Activated CD8-positive, alpha-beta T cell treated with anti-CD3 and anti-CD28 coated beads, Interleukin-2, amount 10 ng/mL, durations not matched to agents 7 days and 5 days (primary cell): ENCODE results near the gene MX1. TPM values are rescaled to one million over a fixed set of nuclear protein-coding genes. Genes with fewer than 3 reads are reported as not detected.

Experiments used
- ATAC-seq: fragments of 150-1000 bp; cut with Tn5 transposase; one replicate; pipeline ENCODE4 v1.10.0; 2021; ENCODE audit warnings: moderate library complexity
- CTCF ChIA-PET: fragments of 350-600 bp; sonication (Branson Sonifier 250); formaldehyde crosslinking; loops from one replicate; lab custom pipeline; 2021; ENCODE audit warnings: antibody characterized with exemption; lab: Charles Lee
- POLR2A ChIA-PET: fragments of 350-600 bp; sonication (Branson Sonifier 250); formaldehyde crosslinking; loops from one replicate; lab custom pipeline; 2021; ENCODE audit warnings: antibody characterized with exemption; lab: Charles Lee
- DNase-seq: peaks from one replicate; pipeline ENCODE4 v3.0.0-alpha.2; 2020
- H3K27ac Mint-ChIP-seq: one replicate; pipeline ENCODE4 v1.8.0; 2021; ENCODE audit warnings: mild to moderate bottlenecking, mixed read lengths
- H3K27me3 Mint-ChIP-seq: one replicate; pipeline ENCODE4 v1.8.0; 2021; ENCODE audit warnings: low read depth, mixed read lengths
- H3K36me3 Mint-ChIP-seq: one replicate; pipeline ENCODE4 v1.8.0; 2021; ENCODE audit warnings: low read depth, mixed read lengths
- H3K4me1 Mint-ChIP-seq: one replicate; pipeline ENCODE4 v1.8.0; 2021; ENCODE audit warnings: low read depth, mixed read lengths
- H3K4me3 Mint-ChIP-seq: one replicate; pipeline ENCODE4 v1.8.0; 2021; ENCODE audit warnings: mild to moderate bottlenecking, mixed read lengths
- H3K9me3 Mint-ChIP-seq: one replicate; pipeline ENCODE4 v1.8.0; 2022; ENCODE audit warnings: mixed read lengths; ENCODE audit not compliant: insufficient read depth
- total RNA-seq, 2 experiments: library from RNA; stranded (reverse); gene quantifications; one replicate each; pipeline ENCODE4 v1.2.3, GENCODE V29; 2021

Gene MX1
- total RNA-seq, 2 experiments from 2014 or later, result 563 to 584 TPM

DNA sequence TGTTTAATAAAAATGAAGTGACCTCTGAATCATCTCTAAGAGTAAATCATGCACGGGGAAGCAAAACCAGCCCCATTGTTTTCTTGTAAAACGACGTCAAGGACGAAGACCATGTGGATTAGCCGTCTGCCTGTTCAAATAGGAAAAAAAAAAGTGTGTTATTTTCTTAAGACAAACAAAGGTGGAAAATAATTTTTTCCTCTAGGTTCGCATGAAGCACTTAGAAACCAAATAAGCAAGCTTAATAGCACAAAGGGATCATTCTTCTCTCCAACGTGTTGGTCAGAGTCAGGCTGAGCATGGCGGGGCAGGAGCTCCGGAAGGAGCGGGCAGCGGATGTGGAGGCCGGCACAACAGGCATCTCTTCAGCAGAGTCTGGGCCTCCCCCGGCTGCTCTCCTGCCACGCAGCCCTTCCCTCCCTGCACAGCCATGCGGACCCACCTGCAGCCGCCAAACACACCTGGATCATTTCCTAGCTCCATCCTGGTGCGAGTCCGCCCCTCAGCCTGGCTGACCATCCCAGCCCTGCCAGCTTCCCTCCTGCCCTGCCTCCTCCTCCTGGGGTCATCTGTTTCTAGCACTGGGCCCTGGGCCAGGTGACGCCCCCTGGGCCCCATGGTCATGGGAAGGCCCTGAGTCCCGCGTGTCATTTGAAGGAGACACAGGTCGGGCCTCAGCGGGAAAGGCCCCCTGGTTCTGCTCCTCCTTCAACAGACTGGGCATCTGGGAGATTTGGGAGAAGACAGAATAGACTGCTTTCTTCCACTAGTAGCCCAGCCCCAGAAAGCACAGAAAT is 40.2 kb downstream of the MX1 start:
- Mint-ChIP-seq H3K4me1 (peaks cover 16% of the 10 kb centered on the region), H3K4me3 (no peak overlapping the region), H3K27me3 (peaks cover 13% of the 10 kb centered on the region), H3K27ac (no peak overlapping the region), H3K36me3 (peaks cover 32% of the 10 kb centered on the region), H3K9me3 (no peaks in the 10 kb centered on the region)
- CTCF ChIA-PET, result interaction anchor here (1.3 to 1.5 kb wide), 2 partner anchors 183 kb away, joined by 5 to 6 read pairs; no protein-coding TSS in a partner anchor
- POLR2A ChIA-PET, result interaction anchor here (0.6 kb wide), 1 partner anchor 183 kb away, joined by 4 read pairs; no protein-coding TSS in a partner anchor
- DNase-seq (no peak), ATAC-seq (no peak)

DNA sequence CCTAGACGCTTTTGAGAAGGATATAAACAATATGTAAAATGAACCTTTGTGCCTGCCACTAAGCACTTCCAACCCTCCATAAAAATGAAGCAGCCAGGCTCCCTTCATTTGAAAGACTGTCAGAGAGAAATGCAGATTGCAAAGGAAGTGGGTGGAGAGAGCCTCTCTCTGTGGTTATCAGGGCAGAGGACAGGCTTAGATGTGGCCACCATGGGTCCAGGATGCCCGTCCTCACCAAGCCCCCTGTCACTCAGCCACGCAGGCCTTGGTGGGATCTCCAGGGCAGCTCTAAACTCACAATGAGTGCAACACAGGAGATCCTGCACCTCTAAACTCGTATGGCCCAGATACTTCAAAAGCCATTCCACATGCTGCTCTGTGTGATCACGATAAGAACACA is 44.0 kb downstream of the MX1 start:
- ChIA-PET CTCF (no interaction called here), POLR2A (no interaction called here)
- Mint-ChIP-seq H3K27ac (no peak overlapping the region), H3K4me3 (no peak overlapping the region), H3K27me3 (peaks cover 16% of the 10 kb centered on the region), H3K4me1 (peaks cover 10% of the 10 kb centered on the region), H3K36me3 (no peaks in the 10 kb centered on the region), H3K9me3 (no peaks in the 10 kb centered on the region)
- DNase-seq (no peak), ATAC-seq (peak; percentile 51)

DNA sequence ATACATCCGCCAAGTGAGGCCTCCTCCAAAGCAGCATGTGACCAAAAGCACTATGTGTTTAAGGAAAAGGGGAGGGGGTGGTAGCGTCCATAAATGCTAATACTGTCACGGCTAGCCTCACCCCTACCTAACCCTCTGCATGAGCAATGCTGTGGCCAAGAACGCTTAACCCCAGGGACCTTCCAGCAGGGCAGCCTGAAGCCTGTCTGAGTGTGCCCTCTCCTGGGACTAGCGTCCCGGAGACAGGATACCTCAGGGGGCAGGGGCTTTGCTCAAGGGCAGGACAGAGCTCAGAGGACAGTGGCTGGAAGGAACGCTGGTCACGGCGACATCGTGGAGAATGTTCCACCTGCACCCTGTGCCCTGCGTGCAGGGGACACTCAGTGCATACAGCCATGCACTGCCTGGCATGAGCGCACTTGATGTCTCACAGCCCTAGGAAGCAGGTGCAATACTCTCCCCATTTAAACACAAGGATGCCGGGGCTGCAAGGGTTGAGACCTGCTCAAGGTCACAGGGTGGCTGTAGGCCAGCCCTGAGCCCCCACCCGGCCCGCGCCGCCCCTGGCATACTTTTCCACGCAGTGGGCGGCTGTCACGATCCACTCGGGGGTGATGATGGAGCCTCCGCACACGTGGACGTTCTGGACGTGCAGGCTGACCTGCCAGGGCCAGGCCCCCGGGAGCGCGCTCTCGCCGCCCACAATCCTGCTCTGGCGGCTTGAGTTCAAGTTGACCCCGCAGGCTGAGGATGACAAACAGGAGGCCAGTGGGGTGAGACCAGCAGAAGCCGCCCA is 46.9 kb downstream of the MX1 start:
- CTCF ChIA-PET, result no interaction called here
- POLR2A ChIA-PET, result no interaction called here
- Mint-ChIP-seq H3K27ac (no peak overlapping the region), H3K4me3 (no peak overlapping the region), H3K36me3 (no peaks in the 10 kb centered on the region), H3K9me3 (no peaks in the 10 kb centered on the region), H3K27me3 (peaks cover 23% of the 10 kb centered on the region), H3K4me1 (peaks cover 25% of the 10 kb centered on the region)
- DNase-seq (no peak), ATAC-seq (no peak)

DNA sequence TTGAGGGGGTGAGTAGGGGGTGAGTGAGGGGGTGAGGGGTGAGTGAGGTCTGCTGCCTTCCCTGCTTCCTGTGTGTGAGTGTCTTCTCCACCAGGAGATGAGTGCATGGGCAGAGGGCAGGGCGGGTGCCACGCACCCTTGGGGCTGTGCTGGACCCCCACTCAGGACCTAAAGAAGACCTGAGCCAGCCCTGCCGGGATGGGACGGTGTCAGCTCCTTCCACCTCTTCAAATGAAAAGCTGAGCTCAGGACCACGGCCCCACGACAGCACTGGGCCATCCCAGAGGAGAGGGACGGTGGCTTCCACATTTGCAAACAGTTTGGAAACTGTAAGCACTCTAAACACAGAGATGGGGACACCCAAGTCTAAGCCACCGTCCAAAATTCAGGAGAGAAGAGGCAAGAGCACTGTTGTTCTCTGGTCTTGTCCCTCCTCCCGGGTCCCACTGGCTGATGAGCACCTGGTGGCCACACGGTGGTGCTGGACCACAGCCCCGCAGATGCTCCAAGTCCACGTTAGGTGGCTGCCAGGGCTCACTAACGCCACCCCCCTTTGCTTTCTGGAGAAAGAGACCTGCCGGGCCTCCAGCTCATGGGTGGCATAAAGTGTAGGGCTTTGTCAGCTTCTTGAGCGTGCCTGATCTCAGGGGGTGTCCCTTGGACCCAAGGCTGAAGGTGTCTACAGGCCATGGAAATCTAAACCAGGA is 49.8 kb downstream of the MX1 start:
- Mint-ChIP-seq H3K4me3 (no peak overlapping the region), H3K4me1 (peaks cover 22% of the 10 kb centered on the region), H3K27me3 (peaks cover 21% of the 10 kb centered on the region), H3K36me3 (no peaks in the 10 kb centered on the region), H3K27ac (no peak overlapping the region), H3K9me3 (no peaks in the 10 kb centered on the region)
- ChIA-PET CTCF (no interaction called here), POLR2A (no interaction called here)
- ATAC-seq (peak; percentile 20), DNase-seq (no peak)

DNA sequence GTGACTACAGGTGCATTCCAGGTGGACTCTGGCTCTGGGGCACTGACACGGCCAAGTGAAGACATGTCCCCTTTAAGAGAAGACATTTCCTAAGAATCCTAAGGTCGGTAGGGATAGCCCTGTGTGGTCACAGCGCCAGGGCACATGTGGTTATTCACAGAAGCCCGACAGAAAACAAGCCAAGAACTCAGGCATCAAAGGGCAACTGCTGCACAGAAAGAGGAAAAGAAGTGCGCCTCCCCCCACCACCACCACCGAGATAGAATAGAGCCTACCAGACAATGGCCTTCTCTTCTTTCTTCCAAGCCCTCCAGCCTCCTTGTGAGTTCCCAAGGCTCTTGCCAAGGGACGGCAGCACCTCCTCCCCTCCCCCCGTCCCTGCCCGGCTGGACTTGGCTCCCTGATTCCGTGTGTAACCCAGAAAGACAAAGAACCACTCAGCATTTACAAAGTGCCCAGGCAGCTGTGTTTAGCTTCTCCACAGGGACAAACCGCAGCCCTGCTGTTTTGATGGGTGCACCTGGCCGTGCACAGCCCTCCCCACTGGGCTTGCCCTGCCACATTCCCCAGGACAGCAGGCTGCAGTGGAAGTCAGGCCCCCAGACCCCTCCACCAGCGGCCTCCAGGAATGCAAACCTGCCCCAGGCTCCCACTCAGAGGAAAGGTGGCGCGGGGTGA is 51.7 kb downstream of the MX1 start:
- no peaks in the 10 kb centered on the region for H3K36me3 Mint-ChIP-seq
- H3K27me3 Mint-ChIP-seq, result peaks cover 28% of the 10 kb centered on the region
- H3K4me3 Mint-ChIP-seq, result no peak overlapping the region
- DNase-seq (peak; percentile 28), ATAC-seq (peak; percentile 62)
- CTCF ChIA-PET, result no interaction called here
- H3K27ac Mint-ChIP-seq, result no peak overlapping the region
- H3K9me3 Mint-ChIP-seq, result no peaks in the 10 kb centered on the region
- POLR2A ChIA-PET, result no interaction called here
- H3K4me1 Mint-ChIP-seq, result peaks cover 22% of the 10 kb centered on the region

DNA sequence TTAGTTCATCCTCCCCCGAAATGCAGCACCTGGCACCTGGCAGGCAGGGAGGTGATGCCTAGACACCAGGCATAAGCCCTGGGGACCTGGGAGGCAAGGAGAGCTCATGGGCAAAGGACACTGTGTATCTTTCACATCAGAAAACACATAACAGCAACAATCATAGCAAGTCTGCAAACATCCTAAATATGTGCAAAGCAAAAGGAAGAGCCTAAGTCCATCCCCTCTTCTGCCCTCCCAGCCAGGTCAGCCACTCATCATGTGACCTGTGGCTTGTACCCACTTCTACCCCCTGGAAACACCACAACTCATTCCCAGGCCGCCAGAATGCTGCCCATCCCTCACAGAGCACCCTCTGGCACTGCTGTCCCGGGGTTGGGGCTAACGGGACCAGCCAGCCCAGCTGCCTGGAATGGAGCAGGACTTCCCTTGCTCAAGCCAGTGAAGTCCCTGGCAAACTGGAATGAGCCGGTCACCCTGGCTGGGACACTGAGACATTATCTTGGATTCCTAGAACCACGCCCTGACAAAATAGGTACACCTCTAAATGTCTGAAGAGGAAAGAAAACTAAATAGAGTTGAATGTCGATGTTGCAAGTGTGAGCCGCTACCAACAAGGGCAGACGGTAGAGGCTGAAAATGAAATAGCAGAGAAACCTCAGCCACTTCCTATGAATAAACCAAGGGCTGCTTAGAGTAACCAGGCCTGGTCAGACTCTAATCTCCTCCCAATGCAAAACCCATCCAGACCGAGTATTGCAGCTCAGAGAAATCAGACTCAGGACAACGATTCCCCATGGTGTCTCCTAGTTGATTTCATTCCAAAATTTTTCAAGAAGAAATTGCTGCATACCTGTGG is 52.5 kb downstream of the MX1 start:
- no peaks in the 10 kb centered on the region for H3K9me3 Mint-ChIP-seq
- no peaks in the 10 kb centered on the region for H3K36me3 Mint-ChIP-seq
- ATAC-seq (no peak), DNase-seq (no peak)
- peaks cover 30% of the 10 kb centered on the region for H3K27me3 Mint-ChIP-seq
- peaks cover 22% of the 10 kb centered on the region for H3K4me1 Mint-ChIP-seq
- CTCF ChIA-PET, result no interaction called here
- POLR2A ChIA-PET, result no interaction called here
- no peak overlapping the region for H3K4me3 Mint-ChIP-seq
- H3K27ac Mint-ChIP-seq, result no peak overlapping the region

DNA sequence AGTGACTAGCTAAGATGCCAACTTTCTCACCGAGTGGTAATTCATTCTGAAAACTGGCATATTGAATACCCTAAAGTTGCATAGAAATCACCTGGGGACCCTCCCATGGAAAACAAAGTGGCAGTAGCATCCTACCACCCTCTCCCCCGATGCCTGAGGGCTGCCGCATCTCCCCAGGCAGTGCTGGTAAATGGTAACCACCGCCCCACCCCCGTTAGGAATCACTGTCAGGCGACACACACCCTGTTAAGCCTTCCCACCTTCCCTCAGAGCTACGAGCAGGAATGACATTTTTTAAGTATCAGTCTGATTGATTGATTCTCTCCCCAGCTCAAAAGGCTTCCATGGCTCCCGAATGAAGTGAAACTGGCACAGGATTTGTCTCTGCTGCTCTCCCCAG is 53.6 kb downstream of the MX1 start:
- CTCF ChIA-PET, result interaction anchor here (0.8 kb wide), 1 partner anchor 196 kb away, joined by 3 read pairs; no protein-coding TSS in a partner anchor
- Mint-ChIP-seq H3K4me3 (no peak overlapping the region), H3K36me3 (no peaks in the 10 kb centered on the region), H3K27me3 (peaks cover 30% of the 10 kb centered on the region), H3K9me3 (no peaks in the 10 kb centered on the region), H3K27ac (no peak overlapping the region), H3K4me1 (peaks cover 22% of the 10 kb centered on the region)
- POLR2A ChIA-PET, result no interaction called here
- DNase-seq (no peak), ATAC-seq (no peak)

DNA sequence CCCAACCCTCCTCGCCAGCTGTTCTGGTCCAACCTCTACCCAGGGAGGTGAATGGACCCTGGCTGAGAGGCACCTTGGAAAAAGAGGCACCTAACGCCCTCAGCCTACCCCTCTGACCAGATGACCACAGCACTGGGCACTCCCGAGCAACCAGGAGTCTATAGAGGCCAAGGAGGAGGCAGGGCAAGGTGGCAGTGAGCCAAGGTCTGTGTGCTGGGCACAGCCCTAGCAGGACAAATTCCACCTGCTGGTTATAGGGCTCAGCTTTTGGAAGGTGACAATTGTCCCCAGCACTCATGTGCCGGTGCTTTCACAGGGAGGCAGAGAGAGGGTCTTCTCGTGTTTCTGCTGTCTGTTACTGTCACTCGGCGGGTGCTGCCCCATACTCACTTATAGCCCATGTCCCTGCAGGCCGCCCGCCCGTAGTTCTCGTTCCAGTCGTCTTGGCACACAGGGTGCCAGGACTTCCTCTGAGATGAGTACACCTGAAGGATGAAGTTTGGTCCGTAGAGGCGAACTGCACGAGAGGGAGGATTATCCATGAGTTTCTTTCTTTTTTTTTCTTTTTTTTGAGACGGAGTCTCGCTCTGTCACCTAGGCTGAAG is 54.1 kb downstream of the MX1 start:
- Mint-ChIP-seq H3K27ac (no peak overlapping the region), H3K9me3 (no peaks in the 10 kb centered on the region), H3K4me1 (peaks cover 22% of the 10 kb centered on the region), H3K4me3 (no peak overlapping the region), H3K36me3 (no peaks in the 10 kb centered on the region), H3K27me3 (peaks cover 30% of the 10 kb centered on the region)
- CTCF ChIA-PET, result interaction anchor here (0.8 kb wide), 1 partner anchor 197 kb away, joined by 3 read pairs; no protein-coding TSS in a partner anchor
- POLR2A ChIA-PET, result no interaction called here
- ATAC-seq (no peak), DNase-seq (no peak)

DNA sequence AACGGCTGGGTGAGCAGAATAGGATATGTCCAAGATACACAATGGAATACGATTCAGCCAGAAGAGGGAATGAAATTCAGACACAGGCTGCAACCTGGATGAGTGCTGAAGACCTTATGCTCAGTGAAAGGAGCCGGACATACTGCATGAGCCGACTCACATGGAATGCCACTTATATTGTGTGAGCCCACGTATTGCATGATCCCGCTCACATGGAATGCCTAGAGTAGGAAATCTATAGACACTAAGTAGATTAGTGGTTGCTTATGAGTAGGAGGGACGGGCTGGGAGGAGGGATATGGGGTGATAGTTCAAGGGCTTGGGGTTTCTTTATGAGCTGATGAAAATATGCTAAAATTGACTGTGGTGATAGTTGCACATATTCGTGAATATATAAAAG is 55.2 kb downstream of the MX1 start:
- DNase-seq (no peak), ATAC-seq (no peak)
- Mint-ChIP-seq H3K9me3 (no peaks in the 10 kb centered on the region), H3K4me3 (no peak overlapping the region), H3K4me1 (peaks cover 22% of the 10 kb centered on the region), H3K27me3 (peaks cover 30% of the 10 kb centered on the region), H3K27ac (no peak overlapping the region), H3K36me3 (no peaks in the 10 kb centered on the region)
- ChIA-PET POLR2A (no interaction called here), CTCF (no interaction called here)

DNA sequence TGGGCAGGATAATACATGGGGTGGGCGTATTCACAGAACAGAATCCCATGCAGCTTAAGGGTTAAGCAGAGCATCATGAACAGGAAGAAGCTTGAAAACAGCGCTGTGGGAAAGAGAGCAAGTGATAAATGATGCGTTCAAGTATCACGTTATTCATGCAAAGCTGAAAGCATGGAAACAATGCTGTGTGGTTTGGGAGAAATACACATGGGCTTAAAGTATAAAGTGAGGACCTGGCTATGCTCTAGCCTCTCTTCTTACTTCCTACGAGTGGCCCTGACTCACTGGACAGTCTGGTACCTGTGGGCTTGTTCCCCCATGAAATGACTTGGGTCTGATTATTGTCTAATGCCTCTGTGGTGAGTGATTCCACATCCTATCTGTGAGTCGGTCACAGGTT is 56.3 kb downstream of the MX1 start:
- Mint-ChIP-seq H3K4me1 (peaks cover 15% of the 10 kb centered on the region), H3K27me3 (peaks cover 32% of the 10 kb centered on the region), H3K27ac (no peak overlapping the region), H3K4me3 (no peak overlapping the region), H3K36me3 (no peaks in the 10 kb centered on the region), H3K9me3 (no peaks in the 10 kb centered on the region)
- ATAC-seq (no peak), DNase-seq (no peak)
- ChIA-PET POLR2A (interaction anchor here (1.1 kb wide), 1 partner anchor 22 kb away, joined by 3 read pairs; no protein-coding TSS in a partner anchor), CTCF (interaction anchor here (1.9 kb wide), 1 partner anchor 199 kb away, joined by 7 read pairs; no protein-coding TSS in a partner anchor)
